H7 (cell line): ENCODE measurements around the gene LYST. TPM values are rescaled to one million over a fixed set of nuclear protein-coding genes. Genes with fewer than 3 reads are reported as not detected.
"Not testable (repeated sequence)": the region's sequence is repeated elsewhere in the genome, so short reads cannot be mapped to it uniquely, and the experiment has no call there.

Source experiments
- DNase-seq: peaks from one replicate; pipeline ENCODE4 v3.0.0; 2012
- H3K27me3 ChIP-seq: 2 replicates; pipeline ENCODE4 v1.6.0; 2011; ENCODE audit warnings: mild to moderate bottlenecking, low read length; ENCODE audit not compliant: control insufficient read depth, insufficient read depth
- H3K36me3 ChIP-seq: replicated peaks from 2 replicates; pipeline ENCODE4 v1.5.1; 2011; ENCODE audit warnings: low read length; ENCODE audit not compliant: control insufficient read depth, insufficient read depth
- H3K4me3 ChIP-seq: 2 replicates; pipeline ENCODE4 v1.5.1; 2011; ENCODE audit warnings: low read depth, mild to moderate bottlenecking, control low read depth, low read length, moderate library complexity; ENCODE audit not compliant: insufficient read depth
- total RNA-seq: library from RNA; depleted of rRNA; stranded (reverse); fragments of >200 nt; shearing (Covaris generic); gene quantifications from 2 replicates; pipeline ENCODE4 v1.2.3, GENCODE V29; 2014; rRNA removed

Gene LYST
- total RNA-seq = 0.63 and 3.4 TPM in 2 replicates

- Histone ChIP-seq H3K36me3 (no peaks in the 10 kb centered on the region), H3K4me3 (peak within 1 kb of the TSS; percentile 83), H3K27me3 (peaks cover 21% of the 10 kb centered on the region)
- DNase-seq = peak; percentile 65
Measured at GRCh38 chr1:235866205-235866912, at the start of gene LYST. Gene LYST (minus strand): TSS chr1:235866906. CDS start chr1:235830417, 36,489 bp downstream.

DNA sequence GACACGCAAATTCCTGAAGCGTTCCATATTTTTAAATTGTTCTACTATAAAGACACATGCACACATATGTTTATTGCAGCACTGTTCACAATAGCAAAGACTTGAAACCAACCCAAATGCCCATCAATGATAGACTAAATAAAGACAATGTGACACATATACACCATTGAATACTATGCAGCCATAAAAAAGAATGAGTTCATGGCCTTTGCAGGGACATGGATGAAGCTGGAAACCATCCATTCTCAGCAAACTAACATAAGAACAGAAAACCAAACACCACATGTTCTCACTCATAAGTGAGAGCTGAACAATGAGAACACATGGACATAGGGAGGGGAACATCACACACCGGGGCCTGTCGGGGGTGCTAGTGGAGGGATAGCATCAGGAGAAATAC, 48.8 kb upstream of the LYST start:
- DNase-seq, H3K27me3 ChIP-seq, H3K36me3 ChIP-seq, H3K4me3 ChIP-seq: not testable (repeated sequence)

GRCh38 chr1:235913311-235913710, 46.6 kb upstream of the LYST start:
- Histone ChIP-seq H3K4me3 (no peak overlapping the region), H3K27me3 (no peaks in the 10 kb centered on the region; the same call in 1 of the 2 replicates), H3K36me3 (no peaks in the 10 kb centered on the region)
- DNase-seq = no peak

- Histone ChIP-seq H3K27me3 (peaks cover 1% of the 10 kb centered on the region; the same call in 1 of the 2 replicates), H3K4me3 (no peak overlapping the region), H3K36me3 (no peaks in the 10 kb centered on the region)
- DNase-seq = no peak
Measured at GRCh38 chr1:235911876-235912275, 45.2 kb upstream of the LYST start.

DNA sequence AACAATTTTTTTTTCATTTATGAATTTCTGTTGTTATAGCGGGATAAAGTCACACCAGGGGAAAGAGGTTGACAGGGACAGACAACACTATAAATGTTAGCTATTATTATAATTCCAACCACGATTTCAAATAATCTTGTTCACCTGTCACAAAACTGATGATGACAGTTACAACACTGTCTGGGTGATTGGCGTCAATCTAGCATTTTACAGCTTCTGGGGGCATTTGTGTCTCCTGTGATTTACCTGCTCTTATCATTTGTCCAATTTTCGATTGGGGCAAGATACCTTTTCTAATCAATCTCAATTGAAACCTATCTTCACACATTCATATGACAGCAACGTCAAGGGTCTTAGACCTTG, 44.6 kb upstream of the LYST start:
- Histone ChIP-seq H3K4me3 (no peak overlapping the region), H3K36me3 (no peaks in the 10 kb centered on the region), H3K27me3 (peaks cover 1% of the 10 kb centered on the region; the same call in 1 of the 2 replicates)
- DNase-seq = no peak

- DNase-seq = peak; percentile 81
- Histone ChIP-seq H3K27me3 (peaks cover 1% of the 10 kb centered on the region; the same call in 1 of the 2 replicates), H3K4me3 (no peak overlapping the region), H3K36me3 (no peaks in the 10 kb centered on the region)
Measured at GRCh38 chr1:235910357-235911299, 43.9 kb upstream of the LYST start.

GRCh38 chr1:235908742-235909520, 42.2 kb upstream of the LYST start:
- Histone ChIP-seq H3K27me3 (peaks cover 1% of the 10 kb centered on the region; the same call in 1 of the 2 replicates), H3K36me3 (no peaks in the 10 kb centered on the region), H3K4me3 (no peak overlapping the region)
- DNase-seq = no peak

- no peaks in the 10 kb centered on the region for H3K36me3 ChIP-seq
- H3K27me3 ChIP-seq = peaks cover 1% of the 10 kb centered on the region; the same call in 1 of the 2 replicates
- no peak overlapping the region for H3K4me3 ChIP-seq
- DNase-seq = no peak
Measured at GRCh38 chr1:235907897-235908240, 41.2 kb upstream of the LYST start.

DNA sequence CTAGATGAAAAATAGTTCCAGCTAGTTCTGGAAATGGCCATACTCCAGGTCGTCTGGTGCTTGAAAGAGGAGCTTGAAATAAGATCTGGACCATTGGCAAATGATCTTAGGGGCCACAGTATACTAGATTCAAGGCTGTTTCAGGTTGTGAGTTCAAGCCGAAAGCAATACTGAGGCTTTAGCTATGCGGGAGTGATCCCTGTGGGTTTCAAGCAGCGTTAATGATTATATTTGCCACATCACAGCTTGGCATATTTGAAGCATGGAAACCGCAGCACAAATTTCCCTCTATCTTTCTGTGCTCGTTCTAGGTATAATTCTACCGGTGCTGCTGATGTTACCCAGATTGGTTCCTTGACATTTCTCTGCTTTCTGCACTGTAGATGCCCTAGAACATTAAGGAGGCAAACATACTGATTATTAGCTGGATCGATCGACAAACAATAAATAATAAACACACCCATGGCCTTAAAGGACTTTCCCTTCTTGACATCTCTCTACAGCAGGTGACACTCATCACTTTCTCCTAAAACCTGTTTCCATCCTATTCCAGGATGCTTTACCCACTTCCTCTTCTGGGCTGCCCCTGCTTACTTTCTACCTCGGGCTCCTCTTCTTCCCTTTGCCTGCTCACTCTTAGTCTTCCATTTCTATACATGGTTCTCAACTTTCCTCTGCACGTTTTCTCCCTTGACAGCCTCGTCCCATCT, 40.6 kb upstream of the LYST start:
- DNase-seq = no peak
- H3K36me3 ChIP-seq = no peaks in the 10 kb centered on the region
- peaks cover 1% of the 10 kb centered on the region; the same call in 1 of the 2 replicates for H3K27me3 ChIP-seq
- no peak overlapping the region for H3K4me3 ChIP-seq

DNA sequence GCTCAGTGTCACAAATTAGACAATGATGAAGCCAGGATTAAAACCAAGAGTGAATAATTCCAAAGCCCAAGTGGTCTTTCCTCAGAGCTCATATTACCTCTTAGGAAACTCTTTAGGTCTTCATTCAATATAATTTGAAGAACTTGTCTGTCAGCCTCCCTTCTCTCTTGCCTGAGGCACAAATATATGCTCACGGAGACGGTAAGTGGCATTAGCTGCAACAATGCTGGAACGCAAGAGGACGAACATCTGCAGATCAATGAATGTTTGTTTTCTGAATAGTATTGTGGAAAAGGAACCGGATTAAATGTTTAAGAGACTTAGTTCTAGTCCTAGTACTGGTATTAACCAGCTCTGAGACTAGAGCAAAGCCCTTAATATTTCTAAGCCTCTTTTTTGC, 39.7 kb upstream of the LYST start:
- no peak overlapping the region for H3K4me3 ChIP-seq
- H3K36me3 ChIP-seq = no peaks in the 10 kb centered on the region
- DNase-seq = no peak
- peaks cover 1% of the 10 kb centered on the region; the same call in 1 of the 2 replicates for H3K27me3 ChIP-seq

GRCh38 chr1:235903809-235904208, 37.1 kb upstream of the LYST start:
- DNase-seq, H3K27me3 ChIP-seq, H3K4me3 ChIP-seq, H3K36me3 ChIP-seq: not testable (repeated sequence)

- peaks cover 1% of the 10 kb centered on the region; the same call in 1 of the 2 replicates for H3K27me3 ChIP-seq
- no peak overlapping the region for H3K4me3 ChIP-seq
- H3K36me3 ChIP-seq = no peaks in the 10 kb centered on the region
- DNase-seq = no peak
Measured at GRCh38 chr1:235902677-235903542, 36.2 kb upstream of the LYST start.

DNA sequence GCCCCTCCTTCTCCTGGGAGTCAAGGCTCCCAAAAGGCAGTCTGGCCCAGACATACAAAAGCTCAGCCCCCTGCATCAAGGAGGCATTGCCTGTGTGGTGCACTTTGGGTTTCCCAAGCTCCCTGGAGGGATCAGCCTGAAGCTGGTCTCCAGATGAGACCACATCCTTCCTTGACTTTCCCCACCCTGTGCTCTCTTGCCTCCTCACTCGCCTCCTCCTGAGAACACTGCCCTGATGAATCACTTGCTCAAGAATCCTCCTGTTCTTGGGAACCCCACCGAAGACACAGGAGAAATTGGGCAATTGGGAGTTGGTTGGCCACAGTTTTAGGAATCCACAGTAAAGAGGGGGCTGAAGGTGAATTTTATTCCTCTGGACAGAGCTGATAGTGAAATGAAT, 34.8 kb upstream of the LYST start:
- DNase-seq = no peak
- Histone ChIP-seq H3K4me3 (no peak overlapping the region), H3K27me3 (no peaks in the 10 kb centered on the region), H3K36me3 (no peaks in the 10 kb centered on the region)
